Spleen (tissue), 7 donors: ENCODE data around the gene DAPK1.

Experiments
- POLR2A ChIP-seq, 3 donors: fragments of 450-650 bp; IDR thresholded peaks; one replicate each; pipeline ENCODE4 v1.5.1; 2017; ENCODE audit warnings: antibody characterized with exemption in 3 of 3, mild to moderate bottlenecking in 1 of 3
- POLR2AphosphoS5 ChIP-seq, 3 donors: sonication (generic); formaldehyde crosslinking; IDR thresholded peaks; one replicate each; pipeline ENCODE4 v1.5.1; 2017; ENCODE audit warnings: antibody characterized with exemption in 3 of 3
- TF ChIP-seq, protein P1 (sequence below), 11 experiments: fragments of 200-600 bp in 7 of 11; fragments of 450-650 bp in 4 of 11; sonication (generic) in 4 of 11; IDR thresholded peaks in 8 of 11; conservative IDR thresholded peaks in 3 of 11; 1 replicate in 7 of 11; 2 replicates in 4 of 11; pipeline versions ENCODE4 v1.4.0 to v1.8.0; 2016 to 2021; ENCODE audit warnings: antibody characterized with exemption in 11 of 11, inconsistent platforms in 4 of 11, mild to moderate bottlenecking in 1 of 11
- donor health status: DM: no; HTN: no; CAD: no; lungs with moderate emphysema.
- donor health status: DM: no; HTN: no; CAD: no.
- donor health status: DM: no; HTN: no; CAD: no.

GRCh38 chr9:87498811-87499360 lies 1.2 kb downstream of the DAPK1 start:
- TF ChIP-seq, protein P1, sequence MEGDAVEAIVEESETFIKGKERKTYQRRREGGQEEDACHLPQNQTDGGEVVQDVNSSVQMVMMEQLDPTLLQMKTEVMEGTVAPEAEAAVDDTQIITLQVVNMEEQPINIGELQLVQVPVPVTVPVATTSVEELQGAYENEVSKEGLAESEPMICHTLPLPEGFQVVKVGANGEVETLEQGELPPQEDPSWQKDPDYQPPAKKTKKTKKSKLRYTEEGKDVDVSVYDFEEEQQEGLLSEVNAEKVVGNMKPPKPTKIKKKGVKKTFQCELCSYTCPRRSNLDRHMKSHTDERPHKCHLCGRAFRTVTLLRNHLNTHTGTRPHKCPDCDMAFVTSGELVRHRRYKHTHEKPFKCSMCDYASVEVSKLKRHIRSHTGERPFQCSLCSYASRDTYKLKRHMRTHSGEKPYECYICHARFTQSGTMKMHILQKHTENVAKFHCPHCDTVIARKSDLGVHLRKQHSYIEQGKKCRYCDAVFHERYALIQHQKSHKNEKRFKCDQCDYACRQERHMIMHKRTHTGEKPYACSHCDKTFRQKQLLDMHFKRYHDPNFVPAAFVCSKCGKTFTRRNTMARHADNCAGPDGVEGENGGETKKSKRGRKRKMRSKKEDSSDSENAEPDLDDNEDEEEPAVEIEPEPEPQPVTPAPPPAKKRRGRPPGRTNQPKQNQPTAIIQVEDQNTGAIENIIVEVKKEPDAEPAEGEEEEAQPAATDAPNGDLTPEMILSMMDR (IDR thresholded peaks at IDR 0.05 in 8 of 11, conservative IDR thresholded peaks at IDR 0.05 in 3 of 11): no peak
- TF ChIP-seq POLR2A (IDR thresholded peaks at IDR 0.05): no peak
- TF ChIP-seq POLR2AphosphoS5 (IDR thresholded peaks at IDR 0.05): no peak
